GM12864 (cell line): ENCODE results near the gene DTYMK.
"Not testable (repeated sequence)": the region's sequence is repeated elsewhere in the genome, so short reads cannot be mapped to it uniquely, and the experiment has no call there.

ENCODE experiments used
- DNase-seq: peaks from one replicate; pipeline ENCODE4 v3.0.0-alpha.2; 2011; ENCODE audit warnings: low read depth
- H3K4me3 ChIP-seq: 2 replicates; pipeline ENCODE4 v1.5.1; 2011; ENCODE audit warnings: mild to moderate bottlenecking, low read depth, low read length, control low read depth
- TF ChIP-seq, protein P1 (sequence below): IDR thresholded peaks from 2 replicates; pipeline ENCODE4 v1.5.1; 2011; ENCODE audit warnings: low read depth, mild to moderate bottlenecking, moderate library complexity, low read length, control low read depth, inconsistent platforms; ENCODE audit errors: missing control alignments

DTYMK gene

GRCh38 chr2:241686650-241687425, at the start of gene DTYMK:
TSS of gene DTYMK (minus strand) at chr2:241686815. CDS start at chr2:241686783, 32 bp downstream.
- peak within 1 kb of the TSS; percentile 80 for H3K4me3 ChIP-seq
- DNase-seq = peak; percentile 71
- TF ChIP-seq, protein P1, sequence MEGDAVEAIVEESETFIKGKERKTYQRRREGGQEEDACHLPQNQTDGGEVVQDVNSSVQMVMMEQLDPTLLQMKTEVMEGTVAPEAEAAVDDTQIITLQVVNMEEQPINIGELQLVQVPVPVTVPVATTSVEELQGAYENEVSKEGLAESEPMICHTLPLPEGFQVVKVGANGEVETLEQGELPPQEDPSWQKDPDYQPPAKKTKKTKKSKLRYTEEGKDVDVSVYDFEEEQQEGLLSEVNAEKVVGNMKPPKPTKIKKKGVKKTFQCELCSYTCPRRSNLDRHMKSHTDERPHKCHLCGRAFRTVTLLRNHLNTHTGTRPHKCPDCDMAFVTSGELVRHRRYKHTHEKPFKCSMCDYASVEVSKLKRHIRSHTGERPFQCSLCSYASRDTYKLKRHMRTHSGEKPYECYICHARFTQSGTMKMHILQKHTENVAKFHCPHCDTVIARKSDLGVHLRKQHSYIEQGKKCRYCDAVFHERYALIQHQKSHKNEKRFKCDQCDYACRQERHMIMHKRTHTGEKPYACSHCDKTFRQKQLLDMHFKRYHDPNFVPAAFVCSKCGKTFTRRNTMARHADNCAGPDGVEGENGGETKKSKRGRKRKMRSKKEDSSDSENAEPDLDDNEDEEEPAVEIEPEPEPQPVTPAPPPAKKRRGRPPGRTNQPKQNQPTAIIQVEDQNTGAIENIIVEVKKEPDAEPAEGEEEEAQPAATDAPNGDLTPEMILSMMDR = no peak

- H3K4me3 ChIP-seq = no peak overlapping the region; the same call in 1 of the 2 replicates
- DNase-seq = no peak
- TF ChIP-seq, protein P1 = no peak
These were observed 49.5 kb upstream of the DTYMK start for GRCh38 chr2:241736111-241736510.

GRCh38 chr2:241734467-241735208, 48.0 kb upstream of the DTYMK start, which contains the start of gene D2HGDH:
TSS of gene D2HGDH (plus strand) at chr2:241734630. CDS start at chr2:241735225, 595 bp downstream.
- peak within 1 kb of the TSS; percentile 92 for H3K4me3 ChIP-seq
- TF ChIP-seq, protein P1 = no peak
- DNase-seq = no peak

- no peak for DNase-seq
- TF ChIP-seq, protein P1 = peak; percentile 22
- peak overlapping the region; percentile 48 for H3K4me3 ChIP-seq
These were observed 47.5 kb upstream of the DTYMK start for GRCh38 chr2:241734208-241734466.

GRCh38 chr2:241733391-241734207, 47.0 kb upstream of the DTYMK start:
- no peak for DNase-seq
- TF ChIP-seq, protein P1 = no peak
- peak overlapping the region; percentile 48 for H3K4me3 ChIP-seq

DNA sequence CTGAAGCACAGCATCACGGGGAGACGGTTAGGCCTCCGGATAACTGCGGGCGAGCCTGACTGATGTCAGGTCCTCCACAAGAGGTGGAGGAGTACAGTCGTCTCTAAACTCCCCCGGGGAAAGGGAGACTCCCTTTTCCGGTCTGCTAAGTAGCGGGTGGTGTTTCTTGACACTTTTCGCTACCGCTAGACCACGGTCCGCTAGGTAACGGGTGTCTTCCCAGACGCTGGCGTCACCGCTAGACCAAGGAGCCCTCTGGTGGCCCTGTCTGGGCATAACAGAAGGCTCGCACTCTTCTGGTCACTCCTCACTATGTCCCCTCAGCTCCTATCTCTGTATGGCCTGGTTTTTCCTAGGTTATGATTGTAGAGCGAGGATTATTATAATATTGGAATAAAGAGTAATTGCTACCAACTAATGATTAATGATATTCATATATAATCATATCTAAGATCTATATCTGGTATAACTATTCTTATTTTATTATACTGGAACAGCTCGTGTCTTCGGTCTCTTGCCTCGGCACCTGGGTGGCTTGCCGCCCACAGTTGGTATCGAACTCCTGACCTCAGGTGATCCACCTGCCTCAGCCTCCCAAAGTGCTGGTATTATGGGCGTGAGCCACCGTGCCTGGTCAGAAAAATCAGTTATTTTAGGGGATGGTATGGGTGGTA, 46.0 kb upstream of the DTYMK start:
- not testable (repeated sequence) for H3K4me3 ChIP-seq
- TF ChIP-seq, protein P1 = peak; percentile 55
- DNase-seq = peak; percentile 57
